ENCODE data around the gene ANKS3.
A peak's percentile ranks its signal among the peaks of the same experiment; 100 is the strongest.

Gene ANKS3

GRCh38 chr16:4694642-4695451, 39.2 kb downstream of the ANKS3 start:
- DNase-seq, result no peak

- DNase-seq, result no peak
These were observed 40.0 kb downstream of the ANKS3 start for GRCh38 chr16:4693956-4694641.

- DNase-seq, result peak; percentile 87 to 90
These were observed 40.6 kb downstream of the ANKS3 start, which contains the start of gene NUDT16L1 for GRCh38 chr16:4693296-4693955. NUDT16L1 (plus strand) TSS chr16:4693562; CDS start chr16:4693727, 165 bp downstream.

- peak in 1 of 2 donors; percentile 44 for DNase-seq
These were observed 41.4 kb downstream of the ANKS3 start for GRCh38 chr16:4692460-4693295.

- DNase-seq, result no peak
These were observed 42.2 kb downstream of the ANKS3 start for GRCh38 chr16:4691666-4692412.

GRCh38 chr16:4690946-4691665, 43.0 kb downstream of the ANKS3 start:
- DNase-seq, result no peak

- no peak for DNase-seq
These were observed 44.0 kb downstream of the ANKS3 start for GRCh38 chr16:4689864-4690704.

- no peak for DNase-seq
These were observed 44.9 kb downstream of the ANKS3 start for GRCh38 chr16:4689091-4689671.

- DNase-seq, result no peak
These were observed 45.4 kb downstream of the ANKS3 start for GRCh38 chr16:4688674-4689045.

GRCh38 chr16:4687946-4688673, 46.0 kb downstream of the ANKS3 start:
- DNase-seq, result no peak

GRCh38 chr16:4687416-4687815, 46.7 kb downstream of the ANKS3 start:
- no peak for DNase-seq

- no peak for DNase-seq
These were observed 47.4 kb downstream of the ANKS3 start for GRCh38 chr16:4686497-4687210.

- no peak for DNase-seq
These were observed 48.1 kb downstream of the ANKS3 start for GRCh38 chr16:4685776-4686496.

GRCh38 chr16:4685292-4685691, 48.8 kb downstream of the ANKS3 start:
- no peak for DNase-seq

- no peak for DNase-seq
These were observed 49.3 kb downstream of the ANKS3 start for GRCh38 chr16:4684763-4685162.

GRCh38 chr16:4684058-4684715, 49.9 kb downstream of the ANKS3 start:
- no peak for DNase-seq

Data from bone marrow (tissue), 2 donors.